HCT116 (cell line): ENCODE data around the gene SUPT4H1. TPM values are rescaled to one million over a fixed set of nuclear protein-coding genes. Genes with fewer than 3 reads are reported as not detected.

ENCODE experiments used
- ATAC-seq: fragments of 200-7000 bp; cut with Tn5 transposase; 2 replicates; pipeline ENCODE4 v1.9.1; 2020; ENCODE audit warnings: mild to moderate bottlenecking, moderate library complexity
- BruUV-seq: library from RNA; stranded (reverse); fragments of 400-500 nt; replicated peaks from 2 replicates; lab custom pipeline; 2021; lab: Mats Ljungman, UMichigan
- CTCF ChIA-PET: fragments of 300-600 bp; sonication (Branson Sonifier 250); formaldehyde crosslinking; loops from one replicate; lab custom pipeline; 2021; ENCODE audit warnings: antibody characterized with exemption; lab: Charles Lee
- POLR2A ChIA-PET: fragments of 300-600, 350-600 bp; sonication (Branson Sonifier 250); formaldehyde crosslinking; loops from one replicate; lab custom pipeline; 2021; ENCODE audit warnings: antibody characterized with exemption; lab: Charles Lee
- RAD21 ChIA-PET, 2 experiments: fragments of 300-600 bp; sonication (Branson Sonifier 250); formaldehyde crosslinking; loops; one replicate each; lab custom pipeline; 2023; ENCODE audit warnings: low total read pairs in 2 of 2; ENCODE audit not compliant: uncharacterized antibody in 2 of 2, unreplicated experiment in 2 of 2, low non-redundant PET in 1 of 2; lab: Charles Lee
- DNase-seq: peaks from one replicate; pipeline ENCODE4 v3.0.0-alpha.2; 2010; ENCODE audit warnings: low read depth, low spot score
- H2AFZ ChIP-seq: fragments of 200-600 bp; shearing (Covaris generic), sonication (generic); 2 replicates; pipeline ENCODE4 v1.6.1; 2017; ENCODE audit warnings: low read depth, mixed run types, mixed read lengths, antibody characterized with exemption, low read length; ENCODE audit not compliant: poor library complexity, severe bottlenecking
- H3K27ac ChIP-seq: 2 replicates; pipeline ENCODE4 v1.5.1; 2012; ENCODE audit warnings: low read depth, low read length
- H3K27me3 ChIP-seq: fragments of 200-600 bp; sonication (generic); 2 replicates; pipeline ENCODE4 v1.6.1; 2016; ENCODE audit warnings: mixed run types, low read length, mixed read lengths; ENCODE audit not compliant: insufficient read depth
- H3K36me3 ChIP-seq, 2 experiments: fragments of 200-500 bp in 1 of 2; fragments of 200-600 bp in 1 of 2; sonication (Bioruptor generic) in 1 of 2; sonication (generic) in 1 of 2; 2 replicates each; pipeline versions ENCODE4 v1.5.1 to v1.6.1; 2014 to 2016; ENCODE audit warnings: low read length in 2 of 2, inconsistent platforms in 1 of 2, mixed read lengths in 1 of 2, mixed run types in 1 of 2; ENCODE audit not compliant: insufficient read depth in 2 of 2, control insufficient read depth in 1 of 2
- H3K4me1 ChIP-seq, 2 experiments: fragments of 200-600 bp in 1 of 2; sonication (generic) in 1 of 2; 2 replicates each; pipeline versions ENCODE4 v1.5.1 to v1.6.1; 2012 to 2017; ENCODE audit warnings: low read length in 2 of 2, inconsistent platforms in 1 of 2, mild to moderate bottlenecking in 1 of 2, mixed read lengths in 1 of 2, mixed run types in 1 of 2, moderate library complexity in 1 of 2; ENCODE audit not compliant: insufficient read depth in 2 of 2, control insufficient read depth in 1 of 2
- H3K4me2 ChIP-seq: fragments of 200-600 bp; sonication (generic); 2 replicates; pipeline ENCODE4 v1.6.1; 2017; ENCODE audit warnings: mixed run types, low read length, mixed read lengths
- H3K4me3 ChIP-seq, 2 experiments: fragments of 200-600 bp in 1 of 2; sonication (generic) in 1 of 2; replicated peaks in 1 of 2; 2 replicates each; pipeline ENCODE4 v1.5.1; 2011 to 2016; ENCODE audit warnings: low read length in 2 of 2, control low read depth in 1 of 2, low read depth in 1 of 2, mild to moderate bottlenecking in 1 of 2, mixed read lengths in 1 of 2, mixed run types in 1 of 2
- H3K79me2 ChIP-seq: fragments of 200-600 bp; sonication (generic); 2 replicates; pipeline ENCODE4 v1.6.1; 2017; ENCODE audit warnings: mild to moderate bottlenecking, mixed run types, low read length, moderate library complexity, mixed read lengths; ENCODE audit not compliant: insufficient read depth
- H3K9ac ChIP-seq: fragments of 200-600 bp; sonication (generic); 2 replicates; pipeline ENCODE4 v1.6.1; 2016; ENCODE audit warnings: low read length, mixed read lengths
- H3K9me2 ChIP-seq: fragments of 200-600 bp; sonication (generic), shearing (Covaris generic); 2 replicates; pipeline ENCODE4 v1.6.1; 2017; ENCODE audit warnings: mixed run types, mild to moderate bottlenecking, moderate library complexity; ENCODE audit not compliant: insufficient read depth
- H3K9me3 ChIP-seq, 2 experiments: fragments of 200-500 bp in 1 of 2; fragments of 200-600 bp in 1 of 2; sonication (Bioruptor generic) in 1 of 2; sonication (generic) in 1 of 2; 2 replicates each; pipeline ENCODE4 v1.6.1; 2014 to 2017; ENCODE audit warnings: low read length in 2 of 2, mixed read lengths in 2 of 2, inconsistent platforms in 1 of 2, low read depth in 1 of 2, mild to moderate bottlenecking in 1 of 2, mixed run types in 1 of 2, moderate library complexity in 1 of 2; ENCODE audit not compliant: control insufficient read depth in 1 of 2, insufficient read depth in 1 of 2
- H4K20me1 ChIP-seq: fragments of 200-600 bp; sonication (generic), shearing (Covaris generic); 2 replicates; pipeline ENCODE4 v1.6.1; 2017; ENCODE audit warnings: mixed run types, mild to moderate bottlenecking, moderate library complexity; ENCODE audit not compliant: insufficient read depth
- ATF3 ChIP-seq: IDR thresholded peaks from 2 replicates; pipeline ENCODE4 v1.6.1; 2012
- CBX3 ChIP-seq: IDR thresholded peaks from 2 replicates; pipeline ENCODE4 v1.6.1; 2012; ENCODE audit warnings: low read depth
- EGR1 ChIP-seq: IDR thresholded peaks from 2 replicates; pipeline ENCODE4 v1.6.1; 2012; ENCODE audit warnings: low read depth
- ELF1 ChIP-seq: IDR thresholded peaks from 2 replicates; pipeline ENCODE4 v1.6.1; 2012; ENCODE audit warnings: low read depth, borderline replicate concordance
- EZH2 ChIP-seq: fragments of 200-600 bp; sonication (generic); IDR thresholded peaks from 2 replicates; pipeline ENCODE4 v1.6.1; 2017; ENCODE audit warnings: antibody characterized with exemption, mixed run types
- EZH2phosphoT487 ChIP-seq: fragments of 200-600 bp; IDR thresholded peaks from 2 replicates; pipeline ENCODE4 v1.6.1; 2018; ENCODE audit warnings: antibody characterized with exemption, borderline replicate concordance
- JUND ChIP-seq: IDR thresholded peaks from 2 replicates; pipeline ENCODE4 v1.6.1; 2012
- MAX ChIP-seq: IDR thresholded peaks from 2 replicates; pipeline ENCODE4 v1.6.1; 2012
- POLR2A ChIP-seq: IDR thresholded peaks from 2 replicates; pipeline ENCODE4 v1.7.0; 2011; ENCODE audit warnings: borderline replicate concordance; ENCODE audit not compliant: insufficient read depth, insufficient read length; ENCODE audit errors: extremely low read depth
- RAD21 ChIP-seq: IDR thresholded peaks from 2 replicates; pipeline ENCODE4 v1.6.1; 2012; ENCODE audit warnings: low read depth, mild to moderate bottlenecking
- SIN3A ChIP-seq: IDR thresholded peaks from 2 replicates; pipeline ENCODE4 v1.6.1; 2012; ENCODE audit warnings: low read depth
- SP1 ChIP-seq: IDR thresholded peaks from 2 replicates; pipeline ENCODE4 v1.6.1; 2012; ENCODE audit warnings: low read depth
- TCF7L2 ChIP-seq: IDR thresholded peaks from 2 replicates; pipeline ENCODE4 v1.7.0; 2011; ENCODE audit warnings: borderline replicate concordance, inconsistent platforms; ENCODE audit not compliant: insufficient read depth, insufficient read length; ENCODE audit errors: extremely low read depth
- YY1 ChIP-seq: IDR thresholded peaks from 2 replicates; pipeline ENCODE4 v1.6.1; 2011; ENCODE audit warnings: low read length, low read depth, moderate library complexity, mild to moderate bottlenecking; ENCODE audit not compliant: insufficient replicate concordance; ENCODE audit errors: extremely low read depth
- ZBTB33 ChIP-seq: IDR thresholded peaks from 2 replicates; pipeline ENCODE4 v1.6.1; 2011; ENCODE audit warnings: mild to moderate bottlenecking, low read length, moderate library complexity; ENCODE audit not compliant: insufficient replicate concordance; ENCODE audit errors: extremely low read depth
- ZFX ChIP-seq: fragments of 450-650 bp; IDR thresholded peaks from 2 replicates; pipeline ENCODE4 v1.6.1; 2017
- intact Hi-C: fragments of 100-400 bp; cut with micrococcal nuclease; formaldehyde crosslinking; loops from 2 replicates; pipeline ENCODE4 v1.10.0; 2022
- total RNA-seq: library from RNA; stranded (reverse); gene quantifications from one replicate; pipeline ENCODE4 v1.2.1, GENCODE V29; 2021; ENCODE audit not compliant: unreplicated experiment

The SUPT4H1 gene
- total RNA-seq, 1 experiment from 2014 or later = 118 TPM

GRCh38 chr17:58311429-58311894 lies 40.5 kb downstream of the SUPT4H1 start:
- no peak overlapping the region for H2AFZ ChIP-seq
- no peaks in the 10 kb centered on the region for H3K79me2 ChIP-seq
- DNase-seq (no peak), ATAC-seq (no peak)
- no peak for TF ChIP-seq EZH2phosphoT487
- no peak for TF ChIP-seq YY1
- TF ChIP-seq POLR2A = no peak
- TF ChIP-seq ZFX = no peak
- TF ChIP-seq SP1 = no peak
- TF ChIP-seq SIN3A = no peak
- TF ChIP-seq RAD21 = no peak
- no peak for TF ChIP-seq EGR1
- no peak for TF ChIP-seq TCF7L2
- no peak for TF ChIP-seq EZH2
- no peak for TF ChIP-seq ATF3
- no peak for TF ChIP-seq ZBTB33
- no peak for TF ChIP-seq CBX3
- no peak for TF ChIP-seq MAX
- TF ChIP-seq ELF1 = no peak
- no peak for TF ChIP-seq JUND
- intact Hi-C loops = loop anchor here (10.0 kb wide), 1 partner anchor 693 kb away; no protein-coding TSS in a partner anchor
- H3K9ac ChIP-seq = no peak overlapping the region
- POLR2A ChIA-PET = no interaction called here
- BruUV-seq = no TSS peak
- H3K9me2 ChIP-seq = no peaks in the 10 kb centered on the region
- RAD21 ChIA-PET = no interaction called here
- no peaks in the 10 kb centered on the region for H4K20me1 ChIP-seq
- H3K27me3 ChIP-seq = no peaks in the 10 kb centered on the region
- H3K36me3 ChIP-seq = no peaks in the 10 kb centered on the region
- H3K4me3 ChIP-seq = no peak overlapping the region
- CTCF ChIA-PET = interaction anchor here (7.6 kb wide), 1 partner anchor 136 kb away, joined by 124 read pairs; no protein-coding TSS in a partner anchor
- peaks cover 2 to 6% of the 10 kb centered on the region in 2 experiments; a peak in 3 of 4 replicates for H3K4me1 ChIP-seq
- H3K4me2 ChIP-seq = no peak overlapping the region
- no peak overlapping the region for H3K27ac ChIP-seq
- H3K9me3 ChIP-seq = no peaks in the 10 kb centered on the region
